ENCODE data around the gene CD28. TPM values are rescaled to one million over a fixed set of nuclear protein-coding genes. Genes with fewer than 3 reads are reported as not detected.

Gene CD28
- total and polyA plus RNA-seq, 7 donors: 0.01 to 0.71 (median 0.17) TPM

- TF ChIP-seq CTCF (IDR thresholded peaks at IDR 0.05): no peak
- H3K4me1 ChIP-seq: no peaks in the 10 kb centered on the region
- WGBS, 3 donors: 90 to 95% (median 93%) methylated on average over 5 of the region's 5 CpGs
- H3K36me3 ChIP-seq (ENCODE audit: insufficient read depth in 1 of 2, low read depth in 1 of 2): no peaks in the 10 kb centered on the region
- intact Hi-C loops (cut with DNase I): no loop called here
- DNase-seq: no peak
- H3K27me3 ChIP-seq (ENCODE audit: insufficient read depth in 3 of 3, low read length in 2 of 3): no peaks in the 10 kb centered on the region
- no peak overlapping the region for H3K27ac ChIP-seq
- no peak for ATAC-seq
- no peak overlapping the region for H3K4me3 ChIP-seq
- H3K9me3 ChIP-seq: peaks cover 5% of the 10 kb centered on the region
These were observed 1.1 kb downstream of the CD28 start for GRCh38 chr2:203707530-203707929.

GRCh38 chr2:203708846-203709396 is 2.5 kb downstream of the CD28 start:
- Histone ChIP-seq H3K27me3 (ENCODE audit: insufficient read depth in 3 of 3, low read length in 2 of 3) (no peaks in the 10 kb centered on the region), H3K4me3 (no peak overlapping the region), H3K36me3 (ENCODE audit: insufficient read depth in 1 of 2, low read depth in 1 of 2) (no peaks in the 10 kb centered on the region), H3K9me3 (no peaks in the 10 kb centered on the region), H3K4me1 (no peaks in the 10 kb centered on the region), H3K27ac (no peak overlapping the region)
- ATAC-seq: no peak
- TF ChIP-seq CTCF (IDR thresholded peaks at IDR 0.05): no peak
- no peak for DNase-seq
- intact Hi-C loops (cut with DNase I): no loop called here
- WGBS, 3 donors: 90 to 95% (median 92%) methylated on average over 11 of the region's 11 CpGs

- ATAC-seq (no peak), DNase-seq (no peak)
- WGBS, 3 donors: 89 to 94% (median 91%) methylated on average over 3 of the region's 3 CpGs
- TF ChIP-seq CTCF (IDR thresholded peaks at IDR 0.05): no peak
- no peak overlapping the region for H3K27ac ChIP-seq
- no peaks in the 10 kb centered on the region for H3K27me3 ChIP-seq (ENCODE audit: insufficient read depth in 3 of 3, low read length in 2 of 3)
- intact Hi-C loops (cut with DNase I): no loop called here
- H3K9me3 ChIP-seq: no peaks in the 10 kb centered on the region
- no peaks in the 10 kb centered on the region for H3K36me3 ChIP-seq (ENCODE audit: insufficient read depth in 1 of 2, low read depth in 1 of 2)
- H3K4me3 ChIP-seq: no peak overlapping the region
- H3K4me1 ChIP-seq: no peaks in the 10 kb centered on the region
These were observed 3.1 kb downstream of the CD28 start for GRCh38 chr2:203709416-203710040.

- H3K4me1 ChIP-seq: no peaks in the 10 kb centered on the region
- DNase-seq: no peak
- H3K9me3 ChIP-seq: no peaks in the 10 kb centered on the region
- no peaks in the 10 kb centered on the region for H3K36me3 ChIP-seq (ENCODE audit: insufficient read depth in 1 of 2, low read depth in 1 of 2)
- WGBS, 3 donors: 59 to 69% (median 68%) methylated on average over 4 of the region's 4 CpGs
- H3K4me3 ChIP-seq: no peak overlapping the region
- no peaks in the 10 kb centered on the region for H3K27me3 ChIP-seq (ENCODE audit: insufficient read depth in 3 of 3, low read length in 2 of 3)
- ATAC-seq: no peak
- TF ChIP-seq CTCF (IDR thresholded peaks at IDR 0.05): no peak
- no peak overlapping the region for H3K27ac ChIP-seq
- intact Hi-C loops (cut with DNase I): no loop called here
These were observed 3.8 kb downstream of the CD28 start for GRCh38 chr2:203710226-203710625.

- no peak overlapping the region for H3K4me3 ChIP-seq
- no peak overlapping the region for H3K27ac ChIP-seq
- no peaks in the 10 kb centered on the region for H3K27me3 ChIP-seq (ENCODE audit: insufficient read depth in 3 of 3, low read length in 2 of 3)
- no peaks in the 10 kb centered on the region for H3K36me3 ChIP-seq (ENCODE audit: insufficient read depth in 1 of 2, low read depth in 1 of 2)
- WGBS, 3 donors: 32 to 58% (median 51%) methylated on average over 2 of the region's 2 CpGs
- no peak for ATAC-seq
- no peaks in the 10 kb centered on the region for H3K9me3 ChIP-seq
- TF ChIP-seq CTCF (IDR thresholded peaks at IDR 0.05): no peak
- intact Hi-C loops (cut with DNase I): no loop called here
- no peak for DNase-seq
- no peaks in the 10 kb centered on the region for H3K4me1 ChIP-seq
These were observed 4.5 kb downstream of the CD28 start for GRCh38 chr2:203710952-203711351.

All from psoas muscle (tissue), 8 donors.